Middle frontal gyrus (tissue), 1 donor: ENCODE data around the gene ACCS.

Experiments used
- DNase-seq: peaks from one replicate; pipeline ENCODE4 v3.0.0-alpha.2; 2015; ENCODE audit warnings: low spot score; ENCODE audit errors: extremely low spot score

Gene ACCS

GRCh38 chr11:44128729-44129128 is 62.7 kb downstream of the ACCS start:
- no peak for DNase-seq

- no peak for DNase-seq
Observed at GRCh38 chr11:44130751-44131150, 64.7 kb downstream of the ACCS start.

- no peak for DNase-seq
Observed at GRCh38 chr11:44133335-44133946, 67.4 kb downstream of the ACCS start.
